K562 treated with DMSO at 1 percent for 4 hours (cell line): Measurements from ENCODE around the gene XRCC1. TPM values are rescaled to one million over a fixed set of nuclear protein-coding genes. Genes with fewer than 3 reads are reported as not detected.

Experiments
- total RNA-seq: library from RNA; unstranded; fragments of 300-600 nt; gene quantifications from 2 replicates; pipeline ENCODE4 v1.2.3, GENCODE V29; 2022; ENCODE audit not compliant: insufficient read depth

XRCC1 gene, protein sequence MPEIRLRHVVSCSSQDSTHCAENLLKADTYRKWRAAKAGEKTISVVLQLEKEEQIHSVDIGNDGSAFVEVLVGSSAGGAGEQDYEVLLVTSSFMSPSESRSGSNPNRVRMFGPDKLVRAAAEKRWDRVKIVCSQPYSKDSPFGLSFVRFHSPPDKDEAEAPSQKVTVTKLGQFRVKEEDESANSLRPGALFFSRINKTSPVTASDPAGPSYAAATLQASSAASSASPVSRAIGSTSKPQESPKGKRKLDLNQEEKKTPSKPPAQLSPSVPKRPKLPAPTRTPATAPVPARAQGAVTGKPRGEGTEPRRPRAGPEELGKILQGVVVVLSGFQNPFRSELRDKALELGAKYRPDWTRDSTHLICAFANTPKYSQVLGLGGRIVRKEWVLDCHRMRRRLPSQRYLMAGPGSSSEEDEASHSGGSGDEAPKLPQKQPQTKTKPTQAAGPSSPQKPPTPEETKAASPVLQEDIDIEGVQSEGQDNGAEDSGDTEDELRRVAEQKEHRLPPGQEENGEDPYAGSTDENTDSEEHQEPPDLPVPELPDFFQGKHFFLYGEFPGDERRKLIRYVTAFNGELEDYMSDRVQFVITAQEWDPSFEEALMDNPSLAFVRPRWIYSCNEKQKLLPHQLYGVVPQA
- 47.9 and 49.2 TPM in 2 replicates for total RNA-seq

DNA sequence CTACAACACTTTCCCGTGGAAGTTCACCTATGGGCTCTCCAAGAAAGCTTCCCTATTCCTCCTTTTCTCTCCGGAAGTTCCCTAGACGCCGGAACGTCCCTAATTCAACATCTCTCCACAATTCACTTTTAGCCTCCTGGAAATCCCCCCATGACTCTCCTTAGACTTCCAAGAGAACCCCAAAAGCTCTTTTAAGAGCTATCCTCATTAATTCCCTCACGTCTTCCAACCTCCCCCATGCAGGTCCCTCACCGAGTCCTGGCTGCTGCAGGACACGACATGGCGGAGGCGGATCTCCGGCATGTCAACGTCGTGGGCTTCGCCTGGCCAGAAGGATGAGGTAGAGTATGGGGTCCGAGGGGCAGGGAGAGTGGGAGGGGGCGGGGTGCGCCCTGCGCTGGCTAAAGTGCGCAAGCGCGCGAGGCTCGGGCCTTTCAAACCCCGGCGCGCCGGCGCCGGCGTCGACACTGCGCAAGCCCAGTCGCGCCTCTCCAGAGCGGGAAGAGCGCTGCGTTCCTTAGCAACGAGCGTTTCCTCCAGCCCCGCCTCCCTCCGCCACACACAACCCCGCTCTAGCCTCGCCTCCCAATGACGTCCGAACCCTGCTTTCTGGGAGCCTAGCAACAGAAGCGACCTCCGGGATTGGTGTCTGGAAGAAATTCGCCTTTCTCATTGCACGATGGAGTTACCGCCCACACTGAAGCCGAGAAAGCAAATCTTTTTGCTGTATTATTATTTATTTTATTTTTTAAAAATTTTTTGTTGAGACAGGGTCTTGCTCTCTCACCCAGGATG lies at the start of gene XRCC1, which contains the start of gene PINLYP:
Gene XRCC1 (minus strand): TSS at position 372 of the 795 bp plus-strand sequence. CDS start 69 bp downstream, at position 303.
Gene PINLYP (plus strand): TSS at position 646 of the 795 bp plus-strand sequence. CDS start 1,391 bp downstream, outside the sequence.

DNA sequence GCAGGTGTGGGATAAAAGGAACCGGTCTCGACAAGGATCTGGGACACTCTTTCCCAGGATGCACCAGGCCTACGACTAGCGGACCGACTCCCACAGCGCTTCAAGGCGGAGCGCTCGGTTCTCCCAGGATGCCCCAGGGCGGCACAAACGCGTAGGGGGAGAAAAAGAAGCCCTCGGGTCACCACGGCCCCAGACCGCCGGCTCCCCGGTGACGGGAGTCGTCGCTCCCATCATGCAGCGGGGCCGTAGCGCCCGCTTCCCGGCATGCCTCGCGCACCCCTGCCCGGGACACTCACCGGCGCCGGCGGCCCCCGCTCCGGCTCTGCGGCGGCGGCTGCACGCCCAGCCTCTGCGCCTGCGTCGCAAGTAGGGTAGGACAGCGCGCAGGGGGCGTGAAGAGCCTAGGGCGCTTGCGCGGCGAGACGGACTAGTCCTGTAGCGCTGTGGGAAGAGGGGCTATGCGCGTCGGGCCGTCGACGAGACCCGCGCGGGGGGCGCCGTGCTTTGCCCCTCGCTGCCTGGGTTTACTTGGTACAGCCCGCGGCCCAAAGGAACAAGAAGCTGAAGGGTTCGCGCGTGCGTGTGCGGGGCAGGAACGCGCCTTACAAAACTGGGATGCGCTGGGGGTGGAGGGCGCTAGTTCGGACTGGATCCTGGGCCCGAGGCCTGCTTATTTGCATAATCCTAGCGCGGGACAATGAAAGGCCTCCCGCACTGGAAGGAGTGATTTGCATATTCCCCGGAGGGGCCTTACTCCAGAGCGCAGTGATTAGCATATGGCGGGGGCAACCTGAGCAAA lies 44.1 kb upstream of the XRCC1 start, which contains the start of gene ZNF428:
Gene ZNF428 (minus strand): TSS at position 368 of the 799 bp plus-strand sequence. CDS start 5,325 bp downstream, outside the sequence.

GRCh38 chr19:43611788-43612187 lies 36.5 kb upstream of the XRCC1 start, which contains the start of gene SRRM5:
Gene SRRM5 (plus strand): TSS chr19:43612088. CDS start chr19:43612122, 34 bp downstream.

DNA sequence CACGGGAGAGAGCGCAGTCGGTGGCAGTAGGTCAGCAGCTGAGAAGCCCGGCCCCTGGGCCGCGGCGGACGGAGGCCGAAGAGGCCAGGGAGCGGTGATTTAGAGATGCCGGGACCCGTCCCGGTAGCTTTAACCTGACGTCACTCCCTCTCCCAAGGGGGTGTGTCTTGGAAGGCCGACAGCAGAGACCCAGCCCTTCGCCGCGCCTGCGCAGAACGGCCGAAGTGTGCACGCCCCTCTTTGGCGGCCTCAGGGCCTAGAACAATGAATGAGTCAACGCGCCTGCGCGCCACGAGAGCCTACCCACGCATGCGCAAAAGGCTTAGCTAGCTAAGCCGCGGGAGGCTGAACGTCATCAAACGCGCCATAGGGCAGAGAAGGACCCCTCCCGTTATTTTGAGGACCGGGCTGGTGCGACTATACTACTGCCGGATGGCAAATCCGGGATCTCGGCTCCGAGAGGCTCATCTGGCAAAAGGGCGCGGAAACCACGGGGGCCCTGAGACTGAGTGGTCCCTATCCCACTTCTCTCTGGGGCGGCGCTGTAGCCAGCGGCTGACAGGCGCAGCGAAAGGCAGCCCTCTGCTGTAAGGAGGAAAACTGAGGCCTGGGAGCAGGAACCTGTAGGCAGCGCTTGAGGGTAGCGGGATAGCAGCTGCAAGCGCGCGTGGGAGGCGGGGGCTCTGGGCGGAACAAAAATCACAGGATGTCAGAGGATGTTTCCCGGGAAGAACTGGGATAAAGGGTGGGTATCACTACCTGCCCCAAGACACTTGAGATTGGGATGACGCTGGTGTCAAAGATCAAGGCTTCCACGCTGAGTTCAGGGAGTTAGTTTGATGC lies 20.9 kb upstream of the XRCC1 start, which contains the start of the genes IRGQ and ZNF576:
Gene IRGQ (minus strand): TSS at position 136 of the 843 bp plus-strand sequence. CDS start 796 bp downstream, outside the sequence.
Gene ZNF576 (plus strand): TSS at position 597 of the 843 bp plus-strand sequence. CDS start 514 bp downstream, outside the sequence.

GRCh38 chr19:43532962-43533545 lies 42.3 kb downstream of the XRCC1 start, which contains the start of gene ZNF575:
Gene ZNF575 (plus strand): TSS chr19:43533188. CDS start chr19:43534423, 1,235 bp downstream.

GRCh38 chr19:43526884-43527859 lies 48.2 kb downstream of the XRCC1 start, which contains the start of gene ETHE1:
Gene ETHE1 (minus strand): TSS chr19:43527201. CDS start chr19:43527177, 24 bp downstream.

GRCh38 chr19:43504426-43505185 lies 70.7 kb downstream of the XRCC1 start, which contains the start of gene PHLDB3:
Gene PHLDB3 (minus strand): TSS chr19:43504746. CDS start chr19:43504118, 628 bp downstream.

Other genes starting within 250 kb of the XRCC1 start
- not detected in 2 replicates for gene CD177, start 221.8 kb downstream of the XRCC1 start, total RNA-seq
- 0.76 and 1.6 TPM in 2 replicates for gene TEX101, start 160.6 kb downstream of the XRCC1 start, total RNA-seq
- 1.2 TPM in 1 of 2 replicates, not detected in the other for gene LYPD3, start 109.9 kb downstream of the XRCC1 start, total RNA-seq
- gene PHLDB3, start 70.8 kb downstream of the XRCC1 start, total RNA-seq, result 10.0 and 14.5 TPM in 2 replicates
- gene ETHE1, start 48.3 kb downstream of the XRCC1 start, total RNA-seq, result 18.3 and 26.5 TPM in 2 replicates
- 0.98 and 1.4 TPM in 2 replicates for gene ZNF575, start 42.3 kb downstream of the XRCC1 start, total RNA-seq
- gene PINLYP, start 274 bp upstream of the XRCC1 start, total RNA-seq, result 4.8 and 6.7 TPM in 2 replicates
- gene IRGQ, start 20.6 kb upstream of the XRCC1 start, total RNA-seq, result 5.4 and 10.9 TPM in 2 replicates
- gene ZNF576, start 21.1 kb upstream of the XRCC1 start, total RNA-seq, result 6.1 and 6.6 TPM in 2 replicates
- gene SRRM5, start 36.6 kb upstream of the XRCC1 start, total RNA-seq, result 0.67 TPM in 1 of 2 replicates, not detected in the other
- gene ZNF428, start 44.1 kb upstream of the XRCC1 start, total RNA-seq, result 51.8 and 54.5 TPM in 2 replicates
- 2.9 and 4.4 TPM in 2 replicates for gene CADM4, start 64.3 kb upstream of the XRCC1 start, total RNA-seq
- 19.7 and 23.4 TPM in 2 replicates for gene PLAUR, start 94.6 kb upstream of the XRCC1 start, total RNA-seq
- not detected in 2 replicates for gene IRGC, start 140.5 kb upstream of the XRCC1 start, total RNA-seq
- 22.3 and 34.0 TPM in 2 replicates for gene SMG9, start 179.4 kb upstream of the XRCC1 start, total RNA-seq
- gene KCNN4, start 205.4 kb upstream of the XRCC1 start, total RNA-seq, result 7.7 and 16.2 TPM in 2 replicates
- gene LYPD5, start 226.9 kb upstream of the XRCC1 start, total RNA-seq, result not detected in 2 replicates